Tibial nerve (tissue), 4 donors: Measurements from ENCODE around the gene BUD13.

Experiments
- CTCF ChIP-seq, 5 experiments: fragments of 200-600 bp in 3 of 5; fragments of 450-650 bp in 2 of 5; sonication (generic) in 3 of 5; IDR thresholded peaks; one replicate each; pipeline ENCODE4 v1.5.1; 2016 to 2019; ENCODE audit warnings: antibody characterized with exemption in 5 of 5, mild to moderate bottlenecking in 3 of 5, moderate library complexity in 2 of 5
- EP300 ChIP-seq, 2 donors: sonication (generic); formaldehyde crosslinking; IDR thresholded peaks; one replicate each; pipeline ENCODE4 v1.6.1; 2017; ENCODE audit warnings: antibody characterized with exemption in 2 of 2, mild to moderate bottlenecking in 1 of 2
- POLR2A ChIP-seq, 2 donors: fragments of 450-650 bp; IDR thresholded peaks; one replicate each; pipeline ENCODE4 v1.6.1; 2017; ENCODE audit warnings: antibody characterized with exemption in 2 of 2, mild to moderate bottlenecking in 2 of 2, moderate library complexity in 2 of 2

- no peak for TF ChIP-seq POLR2A (IDR thresholded peaks at IDR 0.05)
- TF ChIP-seq CTCF (IDR thresholded peaks at IDR 0.05) = no peak
- no peak for TF ChIP-seq EP300 (IDR thresholded peaks at IDR 0.05)
These were observed 41.6 kb downstream of the BUD13 start for GRCh38 chr11:116731097-116731761.
